Endothelial cell of umbilical vein (primary cell): ENCODE measurements around the gene GTPBP2. TPM values are rescaled to one million over a fixed set of nuclear protein-coding genes. Genes with fewer than 3 reads are reported as not detected.

Experiments used
- BruUV-seq: library from RNA; stranded (reverse); fragments of 400-500 nt; replicated peaks from 2 replicates; lab custom pipeline; 2021; lab: Mats Ljungman, UMichigan
- CTCF ChIA-PET: fragments of 300-600, 350-600 bp; sonication (Branson Sonifier 250); formaldehyde crosslinking; loops from one replicate; lab custom pipeline; 2021; ENCODE audit warnings: antibody characterized with exemption, inconsistent platforms; lab: Charles Lee
- POLR2A ChIA-PET: fragments of 300-600, 350-600 bp; sonication (Branson Sonifier 250); formaldehyde crosslinking; loops from one replicate; lab custom pipeline; 2021; ENCODE audit warnings: antibody characterized with exemption, inconsistent platforms; lab: Charles Lee
- DNase-seq: peaks from one replicate; pipeline ENCODE4 v3.0.0-alpha.2; 2011; ENCODE audit warnings: low read depth, low spot score
- FAIRE-seq: peaks from 2 replicates; lab custom pipeline; 2011; peaks lifted over from hg19 to GRCh38; lab: Jason Lieb, UNC
- H2AFZ ChIP-seq: 2 replicates; pipeline ENCODE4 v1.6.0; 2012; ENCODE audit warnings: low read depth, low read length, control low read depth, inconsistent platforms
- H3K27ac ChIP-seq: 2 replicates; pipeline ENCODE4 v1.5.1; 2011; ENCODE audit warnings: low read depth, mild to moderate bottlenecking, control low read depth, low read length, moderate library complexity; ENCODE audit not compliant: insufficient read depth
- H3K27me3 ChIP-seq, 2 experiments: 2 replicates each; pipeline versions ENCODE4 v1.6.0 to v1.6.1; 2011; ENCODE audit warnings: low read length in 2 of 2, mixed read lengths in 1 of 2; ENCODE audit not compliant: control insufficient read depth in 2 of 2, insufficient read depth in 2 of 2
- H3K36me3 ChIP-seq, 2 experiments: 2 replicates in 1 of 2; 3 replicates in 1 of 2; pipeline ENCODE4 v1.5.1; 2011; ENCODE audit warnings: low read length in 2 of 2, mild to moderate bottlenecking in 1 of 2, moderate library complexity in 1 of 2; ENCODE audit not compliant: control insufficient read depth in 2 of 2, insufficient read depth in 2 of 2; ENCODE audit errors: extremely low read depth in 1 of 2
- H3K4me1 ChIP-seq: 3 replicates; pipeline ENCODE4 v1.5.1; 2011; ENCODE audit warnings: mild to moderate bottlenecking, low read length; ENCODE audit not compliant: control insufficient read depth, insufficient read depth; ENCODE audit errors: extremely low read depth
- H3K4me2 ChIP-seq: 2 replicates; pipeline ENCODE4 v1.6.1; 2011; ENCODE audit warnings: low read length, control low read depth, mixed read lengths; ENCODE audit not compliant: insufficient read depth
- H3K4me3 ChIP-seq, 3 experiments: fragments of 200-600 bp in 1 of 3; sonication (generic), shearing (Covaris generic) in 1 of 3; replicated peaks in 1 of 3; 2 replicates each; pipeline ENCODE4 v1.5.1; 2011 to 2016; ENCODE audit warnings: control low read depth in 3 of 3, low read length in 3 of 3, mild to moderate bottlenecking in 2 of 3, inconsistent platforms in 1 of 3, low read depth in 1 of 3, moderate library complexity in 1 of 3; ENCODE audit not compliant: insufficient read depth in 1 of 3
- H3K79me2 ChIP-seq: 2 replicates; pipeline ENCODE4 v1.6.0; 2012; ENCODE audit warnings: low read length, inconsistent platforms; ENCODE audit not compliant: control insufficient read depth, insufficient read depth
- H3K9ac ChIP-seq: replicated peaks from 2 replicates; pipeline ENCODE3; 2011; ENCODE audit warnings: low read length, control low read depth; ENCODE audit not compliant: insufficient read depth; ENCODE audit errors: extremely low read depth
- H3K9me1 ChIP-seq: replicated peaks from 3 replicates; pipeline ENCODE4 v1.6.0; 2011; ENCODE audit warnings: mild to moderate bottlenecking, low read length; ENCODE audit not compliant: control insufficient read depth, insufficient read depth; ENCODE audit errors: extremely low read depth
- H3K9me3 ChIP-seq: replicated peaks from 2 replicates; pipeline ENCODE4 v1.5.1; 2012; ENCODE audit warnings: low read length, inconsistent platforms; ENCODE audit not compliant: control insufficient read depth, insufficient read depth
- H4K20me1 ChIP-seq: replicated peaks from 2 replicates; pipeline ENCODE3; 2011; ENCODE audit warnings: mild to moderate bottlenecking, low read length; ENCODE audit not compliant: control insufficient read depth, insufficient read depth; ENCODE audit errors: extremely low read depth
- EZH2 ChIP-seq: IDR thresholded peaks from 2 replicates; pipeline ENCODE4 v1.6.1; 2012; ENCODE audit warnings: borderline replicate concordance, low read depth, mild to moderate bottlenecking, moderate library complexity, low read length, inconsistent platforms; ENCODE audit not compliant: severe bottlenecking
- FOS ChIP-seq: IDR thresholded peaks from 2 replicates; pipeline ENCODE4 v1.6.1; 2011; ENCODE audit warnings: mild to moderate bottlenecking, low read length, moderate library complexity, borderline replicate concordance; ENCODE audit not compliant: insufficient read depth
- GATA2 ChIP-seq: IDR thresholded peaks from 2 replicates; pipeline ENCODE4 v1.7.0; 2011; ENCODE audit warnings: low read depth, mild to moderate bottlenecking, moderate library complexity, mixed read lengths, low read length; ENCODE audit not compliant: insufficient read length, insufficient read depth
- MYC ChIP-seq: IDR thresholded peaks from one replicate; pipeline ENCODE4 v1.6.1; 2011; ENCODE audit warnings: mild to moderate bottlenecking, low read depth, low read length
- POLR2A ChIP-seq: IDR thresholded peaks from 2 replicates; pipeline ENCODE4 v1.6.1; 2012; ENCODE audit warnings: low read depth, mild to moderate bottlenecking, control low read depth, low read length
- POLR2AphosphoS5 ChIP-seq: IDR thresholded peaks from 2 replicates; pipeline ENCODE4 v1.6.1; 2012; ENCODE audit warnings: low read depth, mild to moderate bottlenecking, control low read depth, low read length, moderate library complexity; ENCODE audit not compliant: insufficient read depth
- dilution Hi-C: fragments of 300-500 bp; cut with MboI; formaldehyde crosslinking; loops from one replicate; pipeline ENCODE4 v1.15.0; 2019; ENCODE audit warnings: low sequenced_read_pairs; ENCODE audit not compliant: extremely low pct_ligation_motif_present
- intact Hi-C: fragments of 100-400 bp; cut with micrococcal nuclease; formaldehyde crosslinking; loops from one replicate; pipeline ENCODE4 v1.10.0; 2022
- polyA plus RNA-seq, 4 experiments: library from polyadenylated mRNA; depleted of rRNA in 3 of 4; stranded (reverse) in 3 of 4; unstranded in 1 of 4; fragments of >200 nt; gene quantifications; 2 replicates each; pipeline versions ENCODE4 v1.2.1 to v1.2.3, GENCODE V29; 2011 to 2012; ENCODE audit warnings: missing spikeins in 1 of 4
- total RNA-seq: library from RNA; stranded (reverse); gene quantifications from 2 replicates; pipeline ENCODE4 v1.2.3, GENCODE V29; 2021
- TF ChIP-seq, protein P1 (sequence below), 2 donors: IDR thresholded peaks; 1 replicate in 1 of 2; 2 replicates in 1 of 2; pipeline ENCODE4 v1.5.1; 2011; ENCODE audit warnings: low read length in 2 of 2, mild to moderate bottlenecking in 2 of 2, moderate library complexity in 2 of 2, control low read depth in 1 of 2, inconsistent platforms in 1 of 2, low read depth in 1 of 2; ENCODE audit not compliant: insufficient read depth in 1 of 2; ENCODE audit errors: extremely low read depth in 1 of 2

GTPBP2 gene
- total and polyA plus RNA-seq, 2 donors (not counting 3 experiments of a cell fraction or from before 2014, with no cell fraction given): 87.1 to 112 TPM

DNA sequence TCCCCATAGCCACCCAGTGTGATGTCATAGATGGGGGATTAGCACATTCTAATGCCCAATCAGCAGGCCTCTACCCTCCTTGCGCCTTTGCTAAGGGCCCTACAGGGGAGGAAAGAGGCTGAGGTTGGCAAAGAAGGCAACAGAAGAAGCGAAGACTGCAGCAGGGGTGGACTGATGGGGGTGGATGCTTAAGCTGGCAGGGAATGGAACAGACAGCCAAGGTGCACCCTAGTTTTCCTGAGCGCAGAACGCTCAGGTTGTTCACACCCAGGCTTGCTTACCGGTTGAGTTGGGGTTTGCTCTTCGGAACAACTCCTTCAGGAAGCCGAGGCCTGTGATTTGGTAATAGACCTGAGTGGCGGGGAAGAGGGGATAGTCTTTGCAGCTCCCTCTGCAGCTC is 45.9 kb upstream of the GTPBP2 start:
- FAIRE-seq (no peak), DNase-seq (no peak)
- H4K20me1 ChIP-seq: no peaks in the 10 kb centered on the region
- H3K4me2 ChIP-seq: no peak overlapping the region
- no TSS peak for BruUV-seq
- no peaks in the 10 kb centered on the region for H3K4me1 ChIP-seq
- ChIA-PET CTCF (interaction anchor here (1.1 to 1.4 kb wide), 2 partner anchors 14 to 404 kb away, joined by 3 read pairs; no protein-coding TSS in a partner anchor), POLR2A (no interaction called here)
- TF ChIP-seq POLR2AphosphoS5: no peak
- no peak for TF ChIP-seq GATA2
- TF ChIP-seq MYC: no peak
- TF ChIP-seq, protein P1, sequence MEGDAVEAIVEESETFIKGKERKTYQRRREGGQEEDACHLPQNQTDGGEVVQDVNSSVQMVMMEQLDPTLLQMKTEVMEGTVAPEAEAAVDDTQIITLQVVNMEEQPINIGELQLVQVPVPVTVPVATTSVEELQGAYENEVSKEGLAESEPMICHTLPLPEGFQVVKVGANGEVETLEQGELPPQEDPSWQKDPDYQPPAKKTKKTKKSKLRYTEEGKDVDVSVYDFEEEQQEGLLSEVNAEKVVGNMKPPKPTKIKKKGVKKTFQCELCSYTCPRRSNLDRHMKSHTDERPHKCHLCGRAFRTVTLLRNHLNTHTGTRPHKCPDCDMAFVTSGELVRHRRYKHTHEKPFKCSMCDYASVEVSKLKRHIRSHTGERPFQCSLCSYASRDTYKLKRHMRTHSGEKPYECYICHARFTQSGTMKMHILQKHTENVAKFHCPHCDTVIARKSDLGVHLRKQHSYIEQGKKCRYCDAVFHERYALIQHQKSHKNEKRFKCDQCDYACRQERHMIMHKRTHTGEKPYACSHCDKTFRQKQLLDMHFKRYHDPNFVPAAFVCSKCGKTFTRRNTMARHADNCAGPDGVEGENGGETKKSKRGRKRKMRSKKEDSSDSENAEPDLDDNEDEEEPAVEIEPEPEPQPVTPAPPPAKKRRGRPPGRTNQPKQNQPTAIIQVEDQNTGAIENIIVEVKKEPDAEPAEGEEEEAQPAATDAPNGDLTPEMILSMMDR (IDR thresholded peaks at IDR 0.05; ENCODE audit: extremely low read depth in 1 of 2, insufficient read depth in 1 of 2, low read depth in 1 of 2, low read length in 2 of 2): no peak
- no peak for TF ChIP-seq EZH2
- H3K4me3 ChIP-seq: no peak overlapping the region
- no peak overlapping the region for H2AFZ ChIP-seq
- dilution Hi-C loops: no loop called here
- intact Hi-C loops: no loop called here
- no peaks in the 10 kb centered on the region for H3K9me3 ChIP-seq
- H3K79me2 ChIP-seq: no peaks in the 10 kb centered on the region
- H3K9me1 ChIP-seq: no peaks in the 10 kb centered on the region
- peaks cover 11 to 46% of the 10 kb centered on the region in 2 experiments for H3K36me3 ChIP-seq
- H3K9ac ChIP-seq: no peak overlapping the region
- no peak overlapping the region for H3K27ac ChIP-seq
- H3K27me3 ChIP-seq: no peaks in the 10 kb centered on the region

DNA sequence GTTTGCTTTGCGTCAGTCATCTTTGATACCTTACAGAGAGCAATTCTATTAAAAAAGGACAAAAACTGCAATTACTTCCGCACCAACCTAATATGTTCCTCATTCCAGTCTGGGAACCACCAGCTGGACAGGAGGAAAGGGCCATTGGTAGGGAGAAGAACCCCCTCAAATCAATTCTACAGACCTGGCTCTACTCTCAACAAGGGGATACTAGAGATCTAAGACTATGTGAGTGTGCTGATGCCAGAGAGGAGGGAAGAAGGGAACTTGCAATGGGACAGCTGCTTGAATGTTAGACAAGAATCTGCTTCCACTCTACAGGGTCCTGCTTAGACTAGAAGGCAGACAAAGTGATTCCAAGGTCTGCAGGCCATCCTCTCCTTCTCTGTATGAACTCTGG is 45.2 kb upstream of the GTPBP2 start:
- Histone ChIP-seq H3K27me3 (no peaks in the 10 kb centered on the region), H3K79me2 (no peaks in the 10 kb centered on the region), H4K20me1 (no peaks in the 10 kb centered on the region), H2AFZ (no peak overlapping the region), H3K9me1 (no peaks in the 10 kb centered on the region), H3K4me2 (no peak overlapping the region), H3K36me3 (peaks cover 11 to 46% of the 10 kb centered on the region in 2 experiments), H3K27ac (no peak overlapping the region), H3K9me3 (no peaks in the 10 kb centered on the region), H3K4me1 (no peaks in the 10 kb centered on the region), H3K9ac (no peak overlapping the region), H3K4me3 (no peak overlapping the region)
- DNase-seq: no peak
- ChIA-PET CTCF (no interaction called here), POLR2A (no interaction called here)
- no TSS peak for BruUV-seq
- dilution Hi-C loops (no loop called here), intact Hi-C loops (no loop called here)
- no peak for FAIRE-seq
- TF ChIP-seq FOS (no peak), POLR2A (no peak), MYC (no peak), POLR2AphosphoS5 (no peak)
